22Rv1 (cell line): ENCODE measurements around the gene CDK14.

Experiments used
- ZFX ChIP-seq: fragments of 450-650 bp; IDR thresholded peaks from 2 replicates; pipeline ENCODE4 v1.6.1; 2017; ENCODE audit warnings: antibody characterized with exemption, borderline replicate concordance
- TF ChIP-seq, protein P1 (sequence below): fragments of 450-650 bp; IDR thresholded peaks from 2 replicates; pipeline ENCODE4 v1.5.1; 2017; ENCODE audit warnings: mild to moderate bottlenecking

DNA sequence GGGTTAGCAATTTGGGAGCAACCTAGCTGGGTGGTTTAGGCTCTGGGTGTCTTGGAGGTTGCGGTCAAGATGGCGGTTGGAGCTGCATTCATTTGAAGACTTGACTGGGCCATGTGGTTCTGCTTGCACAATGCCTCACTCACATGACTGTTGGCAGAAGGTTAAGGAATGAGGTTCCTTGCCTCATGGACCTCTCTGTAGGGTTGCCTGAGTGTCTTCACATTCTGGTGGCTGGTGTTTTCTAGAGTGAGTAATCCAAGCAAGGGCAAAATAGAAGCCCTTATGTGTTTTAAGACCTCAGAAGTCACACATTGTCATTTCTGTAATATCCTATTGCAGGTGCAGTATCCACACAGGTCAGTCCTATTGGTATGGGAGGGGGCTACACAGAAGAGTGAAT is 52.0 kb downstream of the CDK14 start:
- TF ChIP-seq, protein P1, sequence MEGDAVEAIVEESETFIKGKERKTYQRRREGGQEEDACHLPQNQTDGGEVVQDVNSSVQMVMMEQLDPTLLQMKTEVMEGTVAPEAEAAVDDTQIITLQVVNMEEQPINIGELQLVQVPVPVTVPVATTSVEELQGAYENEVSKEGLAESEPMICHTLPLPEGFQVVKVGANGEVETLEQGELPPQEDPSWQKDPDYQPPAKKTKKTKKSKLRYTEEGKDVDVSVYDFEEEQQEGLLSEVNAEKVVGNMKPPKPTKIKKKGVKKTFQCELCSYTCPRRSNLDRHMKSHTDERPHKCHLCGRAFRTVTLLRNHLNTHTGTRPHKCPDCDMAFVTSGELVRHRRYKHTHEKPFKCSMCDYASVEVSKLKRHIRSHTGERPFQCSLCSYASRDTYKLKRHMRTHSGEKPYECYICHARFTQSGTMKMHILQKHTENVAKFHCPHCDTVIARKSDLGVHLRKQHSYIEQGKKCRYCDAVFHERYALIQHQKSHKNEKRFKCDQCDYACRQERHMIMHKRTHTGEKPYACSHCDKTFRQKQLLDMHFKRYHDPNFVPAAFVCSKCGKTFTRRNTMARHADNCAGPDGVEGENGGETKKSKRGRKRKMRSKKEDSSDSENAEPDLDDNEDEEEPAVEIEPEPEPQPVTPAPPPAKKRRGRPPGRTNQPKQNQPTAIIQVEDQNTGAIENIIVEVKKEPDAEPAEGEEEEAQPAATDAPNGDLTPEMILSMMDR = no peak
- TF ChIP-seq ZFX = no peak
